ENCODE measurements around the gene CRAMP1. TPM values are rescaled to one million over a fixed set of nuclear protein-coding genes. Genes with fewer than 3 reads are reported as not detected.

CRAMP1 gene
- total RNA-seq, 1 donor from 2014 or later: 29.4 TPM

DNA sequence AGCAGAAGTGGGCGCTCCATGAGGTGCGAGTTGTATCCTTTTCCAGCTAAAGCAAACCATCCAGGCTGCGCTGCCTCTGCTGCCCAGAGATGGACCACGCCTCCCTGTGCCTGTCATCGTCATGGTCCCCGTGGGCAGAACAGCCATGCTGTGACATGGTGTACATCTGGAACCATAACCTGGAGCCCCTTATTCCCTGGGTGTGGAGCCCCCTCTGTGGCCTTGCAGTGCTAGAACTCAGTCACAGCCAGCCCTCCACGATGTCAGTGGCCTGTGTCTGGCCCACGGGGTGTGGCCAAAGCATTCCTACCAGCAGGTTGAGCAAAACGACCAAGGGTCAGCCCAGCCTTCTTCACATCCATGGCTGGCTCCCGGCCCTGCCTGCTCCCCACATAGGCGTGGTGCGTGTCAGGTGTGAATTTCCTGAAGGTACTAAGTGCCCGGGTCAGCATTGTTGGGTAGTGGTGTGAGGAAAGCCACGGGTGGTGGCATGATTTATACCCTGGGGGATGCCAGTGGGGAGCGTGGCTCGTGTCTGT is 43.2 kb downstream of the CRAMP1 start:
- intact Hi-C loops (cut with micrococcal nuclease): no loop called here

DNA sequence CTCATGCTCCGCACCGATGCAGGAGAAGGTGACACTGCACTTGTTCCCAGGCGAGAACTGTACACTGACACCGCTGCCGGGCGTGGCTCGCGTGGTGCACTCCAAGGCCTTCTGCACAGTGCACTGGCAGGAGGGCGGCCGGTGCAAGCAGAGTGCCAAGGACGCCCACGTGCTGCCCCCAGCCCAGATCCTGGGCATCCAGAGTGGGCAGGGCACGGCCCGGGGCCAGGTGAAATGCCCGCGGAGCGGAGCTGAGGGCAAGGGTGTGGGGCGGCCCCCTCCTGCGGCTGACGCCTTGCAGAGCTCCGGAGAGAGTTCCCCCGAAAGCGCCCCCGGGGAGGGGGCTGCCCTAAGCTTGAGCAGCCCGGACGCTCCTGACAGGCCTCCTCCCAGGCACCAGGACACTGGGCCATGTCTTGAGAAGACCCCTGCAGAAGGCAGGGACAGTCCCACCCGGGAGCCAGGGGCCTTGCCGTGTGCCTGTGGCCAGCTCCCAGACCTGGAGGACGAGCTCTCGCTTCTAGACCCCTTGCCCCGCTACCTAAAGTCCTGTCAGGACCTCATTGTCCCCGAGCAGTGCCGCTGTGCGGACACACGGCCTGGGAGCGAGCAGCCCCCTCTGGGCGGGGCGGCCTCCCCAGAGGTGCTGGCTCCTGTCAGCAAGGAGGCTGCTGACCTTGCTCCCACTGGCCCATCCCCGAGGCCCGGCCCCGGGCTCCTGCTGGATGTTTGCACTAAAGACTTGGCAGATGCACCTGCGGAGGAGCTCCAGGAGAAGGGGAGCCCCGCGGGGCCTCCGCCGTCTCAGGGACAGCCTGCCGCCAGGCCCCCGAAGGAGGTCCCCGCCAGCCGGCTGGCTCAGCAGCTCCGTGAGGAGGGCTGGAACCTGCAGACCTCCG is 44.0 kb downstream of the CRAMP1 start:
- intact Hi-C loops (cut with micrococcal nuclease): no loop called here

DNA sequence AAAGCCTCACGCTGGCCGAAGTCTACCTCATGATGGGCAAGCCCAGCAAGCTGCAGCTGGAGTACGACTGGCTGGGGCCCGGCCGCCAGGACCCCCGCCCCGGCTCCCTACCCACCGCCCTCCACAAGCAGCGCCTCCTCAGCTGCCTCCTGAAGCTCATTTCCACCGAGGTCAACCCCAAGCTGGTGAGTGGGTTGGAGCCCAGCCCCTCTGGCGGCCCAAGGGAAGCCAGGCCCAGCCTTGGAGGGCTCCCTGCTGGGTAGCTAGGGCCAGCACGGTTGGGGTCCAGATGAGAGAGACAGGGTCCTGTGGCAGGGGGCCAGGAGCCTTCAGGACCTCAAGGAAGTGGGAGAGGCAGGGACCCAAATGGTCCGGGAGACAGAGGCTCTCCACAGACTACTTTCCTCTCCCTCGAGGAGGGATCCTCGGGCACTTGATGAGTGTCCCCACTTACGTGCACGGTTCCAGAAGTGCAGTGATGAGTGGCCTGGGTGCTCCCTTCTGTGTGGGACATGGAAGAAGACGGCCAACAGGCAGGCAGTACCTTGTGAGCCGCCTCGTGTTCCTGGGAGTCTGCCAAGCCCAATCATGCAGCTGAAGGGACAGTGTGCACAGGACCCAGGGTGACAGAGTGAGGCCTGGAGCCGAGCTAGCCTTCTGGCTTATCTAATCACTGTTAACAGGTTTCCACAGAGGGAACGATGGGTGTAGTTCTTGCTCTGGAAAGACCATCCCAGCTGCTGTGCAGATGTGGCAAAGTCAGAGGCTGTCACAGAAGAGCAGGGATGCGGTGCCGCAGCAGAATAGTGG is 44.9 kb downstream of the CRAMP1 start:
- intact Hi-C loops (cut with micrococcal nuclease): no loop called here

DNA sequence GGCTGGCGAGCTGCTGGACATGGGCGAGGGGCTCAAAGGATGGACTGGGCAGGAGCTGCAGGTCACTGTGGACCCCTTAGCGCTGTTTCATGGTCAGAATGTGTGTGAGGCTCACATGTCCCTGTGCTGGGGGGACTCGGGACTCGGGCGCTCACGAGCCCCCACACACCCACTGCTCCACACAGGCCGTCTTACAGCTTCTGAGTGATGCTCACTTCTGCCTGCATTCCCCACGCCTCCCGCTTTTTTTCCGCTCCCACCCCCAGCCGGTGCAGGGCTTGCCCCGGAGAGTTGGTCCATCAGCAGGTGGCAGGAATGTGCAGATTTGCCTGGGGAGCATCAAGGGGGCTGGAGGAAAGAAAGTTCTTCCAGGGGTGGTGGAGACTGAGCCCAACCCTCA is 45.7 kb downstream of the CRAMP1 start:
- intact Hi-C loops (cut with micrococcal nuclease): no loop called here

DNA sequence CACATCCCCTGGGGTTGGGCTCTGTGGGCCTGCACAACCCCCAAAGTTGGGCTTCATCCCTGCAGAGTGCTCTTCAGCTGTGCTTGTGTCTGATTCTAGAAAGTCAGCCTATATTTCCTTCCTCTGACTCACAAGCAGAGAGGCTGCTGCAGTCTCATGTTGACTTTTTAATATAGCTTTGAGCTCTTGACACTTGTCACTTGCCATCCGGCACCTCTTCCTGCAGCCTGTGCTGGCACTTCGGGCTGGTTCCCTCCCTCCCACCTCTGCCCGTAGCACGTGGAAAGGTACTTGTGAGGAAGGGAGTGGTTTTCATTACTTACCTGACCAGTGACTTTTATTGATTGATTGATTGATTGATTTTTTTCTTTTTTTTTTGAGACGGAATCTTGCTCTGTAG is 46.9 kb downstream of the CRAMP1 start:
- intact Hi-C loops (cut with micrococcal nuclease): no loop called here

DNA sequence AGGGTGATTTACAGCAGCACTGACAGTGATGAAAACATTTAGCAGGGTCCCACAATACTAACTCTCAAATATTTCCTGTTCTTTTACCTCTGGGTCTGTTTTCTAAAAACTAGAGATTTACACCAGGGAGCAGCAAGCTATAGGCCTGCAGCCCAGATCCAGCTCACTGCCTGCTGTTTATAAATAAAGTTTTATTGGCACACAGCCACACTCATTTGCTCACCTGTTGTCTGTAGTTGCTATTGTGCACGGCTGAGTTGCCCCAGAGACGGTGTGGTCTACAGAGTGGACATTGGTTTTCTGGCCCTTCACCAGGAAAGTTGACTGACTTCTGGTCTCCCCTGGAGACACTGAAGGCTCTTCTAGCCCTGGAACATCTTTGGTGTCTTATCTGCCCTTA is 49.7 kb downstream of the CRAMP1 start:
- intact Hi-C loops (cut with micrococcal nuclease): no loop called here

DNA sequence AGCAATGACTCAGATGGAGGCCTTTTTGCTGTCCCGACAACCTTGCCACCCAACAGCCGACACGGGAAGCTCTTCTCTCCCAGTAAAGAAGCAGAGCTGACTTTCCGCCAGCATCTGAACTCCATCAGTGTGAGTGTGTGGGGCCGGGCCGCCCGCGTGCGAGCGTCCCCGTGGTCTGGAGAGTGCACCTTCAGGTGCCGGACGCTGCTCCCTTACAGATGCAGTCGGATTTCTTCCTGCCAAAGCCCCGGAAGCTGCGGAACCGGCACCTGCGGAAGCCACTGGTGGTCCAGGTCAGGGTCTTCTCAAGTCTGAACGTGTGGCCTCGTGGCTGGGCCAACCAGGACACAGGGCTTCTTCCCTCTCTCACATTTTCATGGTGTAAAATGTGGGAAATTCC is 50.4 kb downstream of the CRAMP1 start:
- intact Hi-C loops (cut with micrococcal nuclease): no loop called here

DNA sequence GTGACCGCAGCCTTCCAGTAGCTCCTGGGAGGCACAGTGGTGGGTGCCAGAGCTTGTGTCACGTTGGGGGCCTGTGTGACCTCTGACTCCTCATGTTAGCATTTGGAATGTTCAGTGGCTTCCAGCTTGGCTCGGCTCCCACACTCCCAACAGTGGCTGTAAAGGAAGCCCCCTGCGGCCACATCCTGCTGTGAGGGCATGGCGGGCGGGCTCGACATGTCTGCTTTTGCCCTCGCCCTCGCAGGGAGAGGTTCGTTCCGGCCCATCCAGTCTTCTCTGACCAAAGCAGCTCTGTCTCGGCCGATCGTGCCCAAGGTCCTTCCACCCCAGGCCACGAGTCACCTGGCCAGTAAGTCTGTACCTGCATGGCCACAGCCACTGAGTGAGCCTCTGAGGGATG is 53.7 kb downstream of the CRAMP1 start:
- intact Hi-C loops (cut with micrococcal nuclease): no loop called here

DNA sequence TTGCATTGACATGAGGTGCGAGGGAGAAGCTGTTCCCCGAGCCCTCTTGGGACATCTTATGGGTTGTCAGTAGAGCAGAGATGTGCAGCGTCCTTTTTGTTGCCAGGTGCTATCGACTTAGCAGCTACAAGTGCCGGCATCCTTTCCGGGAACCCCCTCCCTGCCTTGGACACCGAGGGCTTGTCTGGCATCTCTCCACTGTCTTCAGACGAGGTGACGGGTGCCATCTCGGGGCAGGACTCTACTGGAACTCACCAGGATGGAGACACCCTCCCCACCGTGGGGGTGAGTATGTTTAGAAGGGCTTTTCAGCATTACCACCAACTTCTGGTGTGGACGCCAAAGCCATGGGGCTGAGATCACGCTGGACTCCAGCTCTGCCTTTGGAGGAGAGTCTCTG is 54.2 kb downstream of the CRAMP1 start:
- intact Hi-C loops (cut with micrococcal nuclease): no loop called here

DNA sequence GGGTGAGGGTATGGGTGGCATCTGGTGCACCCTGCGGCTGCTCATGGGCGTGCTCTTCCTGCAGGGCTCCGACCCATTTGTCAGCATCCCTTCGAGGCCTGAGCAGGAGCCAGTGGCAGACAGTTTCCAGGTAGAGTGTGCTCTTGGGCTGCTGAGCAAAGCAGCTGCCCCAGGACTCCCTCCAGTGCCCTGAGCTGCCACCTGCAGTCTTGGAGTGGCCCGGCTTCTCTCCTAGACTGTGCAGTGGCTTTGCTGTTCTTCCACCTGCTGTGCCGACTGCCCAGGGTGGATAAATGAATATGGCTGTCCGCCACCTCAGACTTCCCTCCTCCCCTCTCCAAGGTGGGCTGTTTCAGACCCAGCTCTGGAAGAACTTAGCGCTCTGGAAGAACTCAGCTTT is 55.1 kb downstream of the CRAMP1 start:
- intact Hi-C loops (cut with micrococcal nuclease): no loop called here

DNA sequence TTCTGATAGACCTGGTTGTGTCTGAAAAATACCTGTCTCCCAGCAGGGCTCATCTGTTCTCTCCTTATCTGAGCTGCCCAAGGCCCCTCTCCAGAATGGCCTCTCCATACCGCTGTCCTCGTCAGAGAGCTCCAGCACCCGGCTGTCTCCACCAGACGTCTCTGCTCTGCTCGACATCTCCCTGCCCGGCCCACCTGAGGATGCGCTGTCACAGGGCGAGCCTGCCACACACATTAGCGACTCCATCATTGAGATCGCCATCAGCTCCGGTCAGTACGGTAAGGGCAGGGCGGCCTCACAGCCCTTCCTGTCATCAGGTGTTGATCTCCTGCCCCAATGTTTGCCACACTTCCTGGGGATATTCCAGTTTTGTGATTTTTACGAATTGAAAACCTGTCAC is 55.8 kb downstream of the CRAMP1 start:
- intact Hi-C loops (cut with micrococcal nuclease): no loop called here

DNA sequence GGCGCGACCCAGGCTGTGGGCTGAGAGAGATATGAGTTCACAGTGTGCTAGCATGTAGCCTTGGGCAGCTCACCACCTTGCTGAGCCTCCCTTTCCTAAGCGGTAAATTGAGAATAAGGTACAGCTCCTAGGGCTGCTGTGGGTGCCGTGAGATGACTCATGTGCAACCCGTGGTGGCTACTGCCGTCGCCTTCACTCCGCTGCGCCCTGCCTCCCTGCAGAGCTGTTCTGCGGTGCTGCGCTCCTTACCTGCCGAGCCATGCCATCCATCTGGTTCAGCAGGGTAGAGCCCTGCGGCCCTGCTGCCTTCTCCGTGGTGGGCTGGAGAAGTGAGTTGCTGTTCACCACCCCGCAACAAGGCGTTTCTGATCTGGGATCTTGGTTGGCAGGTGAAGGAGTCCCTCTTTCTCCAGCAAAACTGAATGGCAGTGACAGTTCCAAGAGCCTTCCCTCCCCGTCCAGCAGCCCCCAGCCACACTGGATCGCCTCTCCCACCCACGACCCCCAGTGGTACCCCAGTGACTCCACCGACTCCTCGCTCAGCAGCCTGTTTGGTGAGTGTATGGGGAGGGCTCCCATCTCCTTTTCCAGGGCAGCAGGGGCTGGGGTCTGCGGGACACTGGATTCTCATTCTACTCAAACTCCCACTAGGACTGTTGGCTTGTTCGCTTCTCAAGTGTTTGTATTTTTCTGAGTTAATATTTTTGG is 56.6 kb downstream of the CRAMP1 start:
- intact Hi-C loops (cut with micrococcal nuclease): no loop called here

DNA sequence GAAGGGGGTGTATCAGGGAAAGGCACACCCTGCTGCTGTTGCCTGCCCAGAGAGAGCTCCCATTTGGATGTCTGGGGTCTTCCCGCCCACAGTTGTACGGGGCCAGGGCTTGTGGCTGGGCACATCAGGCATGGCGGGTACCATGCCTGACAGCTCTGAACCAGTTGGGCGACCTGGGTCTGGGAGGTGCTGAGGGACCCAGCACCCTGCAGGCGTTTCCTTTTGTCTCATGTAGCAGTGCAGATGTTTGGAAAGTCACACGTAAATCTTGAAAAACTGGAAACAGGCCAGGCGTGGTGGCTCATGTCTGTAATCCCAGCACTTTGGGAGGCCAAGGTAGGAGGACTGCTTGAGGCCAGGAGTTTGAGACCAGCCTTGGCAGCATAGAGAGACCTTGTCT is 57.5 kb downstream of the CRAMP1 start:
- intact Hi-C loops (cut with micrococcal nuclease): no loop called here

DNA sequence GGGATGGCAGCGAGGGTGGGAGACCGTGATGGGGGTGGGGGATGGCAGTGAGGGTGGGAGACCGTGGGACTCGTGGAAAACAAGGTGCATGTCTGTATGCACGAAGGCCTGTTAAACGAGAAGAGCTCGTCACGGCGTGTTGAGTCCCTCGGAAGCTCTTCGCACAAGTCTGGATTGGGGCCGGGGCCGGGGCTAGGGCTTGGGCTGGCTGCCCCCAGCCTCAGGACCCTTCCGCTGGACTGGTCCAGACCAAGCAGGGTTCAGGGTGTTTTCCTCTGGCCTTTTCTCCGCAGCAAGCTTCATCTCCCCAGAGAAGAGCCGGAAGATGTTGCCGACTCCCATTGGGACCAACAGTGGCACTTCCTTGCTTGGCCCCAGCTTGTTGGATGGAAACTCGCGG is 58.2 kb downstream of the CRAMP1 start:
- intact Hi-C loops (cut with micrococcal nuclease): no loop called here

DNA sequence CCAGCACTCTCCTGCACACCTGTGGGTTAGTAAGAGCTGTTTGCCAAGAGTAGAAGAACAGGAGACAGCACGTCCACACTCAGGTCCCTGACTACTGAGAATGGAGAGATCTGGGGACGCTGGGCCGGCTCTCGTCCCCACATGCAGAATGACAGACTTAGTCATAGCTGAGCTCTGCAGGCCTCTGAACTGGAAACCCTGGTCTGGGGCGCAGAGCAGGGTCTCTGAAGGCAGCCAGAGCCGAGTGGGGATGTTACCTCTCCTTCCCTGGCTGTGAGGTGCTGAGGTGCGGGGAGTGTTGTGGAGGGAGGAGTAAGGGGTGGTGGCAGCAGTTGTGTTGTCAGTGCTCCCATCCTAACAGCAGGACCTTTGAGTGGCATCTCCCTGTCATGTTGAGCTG is 58.7 kb downstream of the CRAMP1 start:
- intact Hi-C loops (cut with micrococcal nuclease): no loop called here

DNA sequence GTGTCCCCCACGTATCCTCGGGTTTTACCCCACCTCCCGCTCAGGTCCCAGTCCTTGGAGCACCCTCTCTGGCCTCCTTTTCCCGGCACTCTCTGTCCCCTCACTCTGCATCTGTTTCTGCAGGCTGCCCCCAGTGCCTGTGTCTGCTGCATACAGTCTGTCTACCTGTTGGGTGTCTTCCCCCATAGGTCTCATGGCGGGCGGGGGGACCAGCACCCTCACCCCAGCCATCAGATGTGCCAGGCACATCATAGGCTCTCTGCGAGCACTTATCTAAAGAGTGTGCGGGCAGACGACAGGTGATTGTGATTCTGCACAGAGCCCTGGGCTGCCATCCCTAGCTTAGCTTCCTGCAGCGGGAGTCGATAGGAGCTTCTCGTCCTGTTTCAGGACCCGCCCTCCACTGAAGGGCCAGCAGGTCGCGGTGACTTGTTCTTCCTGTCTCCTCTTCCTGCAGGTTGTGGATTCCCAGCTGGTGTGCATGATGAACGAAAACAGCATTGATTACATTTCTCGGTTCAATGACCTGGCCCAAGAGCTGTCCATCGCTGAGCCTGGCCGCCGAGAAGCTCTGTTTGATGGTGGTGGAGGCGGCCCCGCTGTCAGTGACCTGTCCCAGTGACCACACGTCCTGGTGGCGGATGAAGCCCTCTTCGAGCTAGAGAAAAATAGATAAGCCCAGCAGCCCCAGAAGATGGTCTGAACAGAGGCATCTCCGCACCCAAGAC is 61.4 kb downstream of the CRAMP1 start:
- intact Hi-C loops (cut with micrococcal nuclease): no loop called here

DNA sequence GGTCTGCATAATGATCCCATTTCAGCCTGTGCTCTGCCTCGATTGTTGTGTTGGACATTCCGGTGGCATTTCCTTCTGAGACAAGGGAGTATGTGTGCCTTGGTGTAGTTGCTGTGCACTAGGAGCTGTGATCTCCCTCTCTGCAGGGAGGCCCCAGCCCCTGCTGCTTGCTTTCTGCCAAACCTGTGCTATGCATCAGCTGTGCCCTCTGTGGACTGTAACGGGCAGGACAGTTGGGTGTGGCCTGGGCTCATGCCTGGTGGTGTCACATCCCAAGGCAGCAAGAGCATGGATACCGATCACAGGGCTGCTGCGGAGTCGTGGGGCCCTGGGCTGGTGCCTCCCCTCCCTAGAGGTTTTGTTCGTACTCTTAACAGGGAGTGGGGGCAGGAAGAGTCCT is 62.1 kb downstream of the CRAMP1 start:
- intact Hi-C loops (cut with micrococcal nuclease): no loop called here

DNA sequence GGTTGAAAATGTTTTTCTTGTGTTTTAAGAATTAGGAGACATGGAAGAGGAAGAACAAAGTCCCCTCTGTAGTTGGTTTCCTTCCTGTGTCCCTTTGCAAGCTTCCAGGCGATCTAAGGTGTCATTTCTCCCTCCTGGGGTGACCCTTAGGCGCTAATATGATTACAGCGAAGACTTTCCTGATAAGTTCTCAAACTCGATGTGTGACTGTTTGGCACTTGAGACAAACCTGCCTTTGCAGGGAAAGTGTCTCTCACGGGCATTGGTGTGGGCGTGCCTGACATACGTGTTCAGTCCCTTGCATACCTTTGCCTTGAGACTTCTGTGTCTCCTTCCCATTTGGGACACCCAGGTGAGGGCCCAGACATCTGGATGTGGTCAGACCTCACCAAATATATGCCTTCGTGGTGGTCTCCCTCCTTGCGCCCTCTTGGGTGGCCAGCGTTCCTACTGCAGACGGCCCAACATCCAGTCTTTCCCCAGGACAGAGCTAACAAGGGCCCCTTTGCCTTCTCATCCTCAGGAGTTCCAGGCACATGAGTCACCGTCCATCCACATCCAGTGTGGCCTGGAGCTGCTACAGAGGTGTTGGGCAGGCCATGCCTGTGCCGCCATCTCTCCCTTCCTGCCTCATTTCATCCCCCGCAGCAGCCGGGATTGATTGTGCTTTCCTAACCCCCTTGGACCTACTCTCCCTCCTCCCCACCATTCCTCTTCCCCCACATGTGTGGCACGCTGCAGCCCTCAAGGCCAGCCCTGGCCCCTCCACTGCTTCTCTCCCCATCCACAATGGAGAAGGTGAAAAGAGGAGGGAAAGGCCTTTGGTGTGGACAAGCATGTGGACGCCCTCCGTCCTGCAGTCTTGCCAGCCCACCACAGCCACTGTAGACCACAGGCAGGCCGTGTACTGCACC is 62.8 kb downstream of the CRAMP1 start:
- intact Hi-C loops (cut with micrococcal nuclease): no loop called here

DNA sequence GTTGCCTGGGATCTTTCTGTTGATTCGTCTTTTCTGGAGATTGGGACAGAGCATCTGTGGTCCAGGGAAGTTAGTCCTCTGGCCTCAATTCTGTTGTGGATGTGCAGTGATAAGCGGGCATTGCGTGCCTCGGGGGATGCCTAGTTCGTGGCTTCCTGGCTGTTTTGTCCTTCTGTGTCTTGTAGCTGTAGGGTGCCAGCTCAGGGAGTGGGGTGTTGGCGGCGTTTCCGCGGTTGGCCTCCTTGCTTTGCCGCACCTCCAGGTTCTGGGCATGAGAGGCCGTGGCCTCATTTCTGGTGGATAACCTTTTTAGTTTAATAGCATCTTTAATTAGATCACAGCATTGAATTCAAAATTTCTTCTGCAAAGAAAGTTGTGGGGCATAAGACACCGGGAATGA is 64.5 kb downstream of the CRAMP1 start:
- intact Hi-C loops (cut with micrococcal nuclease): no loop called here

DNA sequence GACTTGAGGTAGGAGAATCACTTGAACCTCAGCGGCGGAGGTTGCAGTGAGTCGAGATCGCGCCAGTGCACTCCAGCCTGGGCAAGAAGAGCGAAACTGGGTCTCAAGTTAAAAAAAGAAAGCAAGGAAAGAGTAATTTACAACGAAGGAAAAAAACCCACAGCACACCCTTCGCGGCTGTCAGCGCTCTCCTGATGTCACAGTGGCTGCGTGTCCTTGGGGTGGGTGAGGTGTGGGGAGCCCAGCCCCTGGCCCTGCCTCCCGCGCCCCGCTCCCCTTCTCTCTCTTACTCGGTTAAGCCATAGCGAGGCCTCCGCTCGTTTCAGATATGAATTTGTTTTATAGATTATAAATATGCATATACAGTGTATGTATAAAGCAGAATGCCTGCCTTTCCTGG is 65.2 kb downstream of the CRAMP1 start:
- intact Hi-C loops (cut with micrococcal nuclease): no loop called here

Measured in T-helper 2 cell treated with Interferon-gamma antibody and Interleukin-4, amounts not matched to agents 100 ng/mL and 5 ng/mL, for 36 hours (primary cell).